HG02938 (cell line): ENCODE data around the gene GRM7.

Source experiments
- ATAC-seq: cut with Tn5 transposase; IDR thresholded peaks from one replicate; pipeline ENCODE4 v1.9.1; 2021; ENCODE audit warnings: mild to moderate bottlenecking, moderate library complexity; ENCODE audit not compliant: unreplicated experiment

The GRM7 gene

GRCh38 chr3:7112523-7113056, 251.7 kb downstream of the GRM7 start:
- ATAC-seq: no peak

GRCh38 chr3:7144697-7145308, 283.9 kb downstream of the GRM7 start:
- ATAC-seq: no peak

DNA sequence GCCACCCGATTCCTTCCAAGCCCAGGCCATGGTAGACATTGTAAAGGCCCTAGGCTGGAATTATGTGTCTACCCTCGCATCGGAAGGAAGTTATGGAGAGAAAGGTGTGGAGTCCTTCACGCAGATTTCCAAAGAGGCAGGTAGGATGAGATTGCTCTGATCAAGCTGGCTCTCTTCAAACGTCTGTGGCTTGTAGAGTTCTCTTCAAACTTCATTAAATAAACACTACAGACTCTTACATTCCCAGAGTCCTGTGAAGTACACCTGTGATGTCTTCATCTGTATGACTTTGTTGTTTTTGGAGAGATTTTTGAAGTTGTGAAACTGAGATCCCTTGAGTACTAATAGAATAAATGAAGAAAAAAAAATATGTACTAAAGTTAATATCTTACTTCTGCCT, 285.6 kb downstream of the GRM7 start:
- no peak for ATAC-seq

GRCh38 chr3:7158516-7158915, 297.6 kb downstream of the GRM7 start:
- ATAC-seq: no peak

DNA sequence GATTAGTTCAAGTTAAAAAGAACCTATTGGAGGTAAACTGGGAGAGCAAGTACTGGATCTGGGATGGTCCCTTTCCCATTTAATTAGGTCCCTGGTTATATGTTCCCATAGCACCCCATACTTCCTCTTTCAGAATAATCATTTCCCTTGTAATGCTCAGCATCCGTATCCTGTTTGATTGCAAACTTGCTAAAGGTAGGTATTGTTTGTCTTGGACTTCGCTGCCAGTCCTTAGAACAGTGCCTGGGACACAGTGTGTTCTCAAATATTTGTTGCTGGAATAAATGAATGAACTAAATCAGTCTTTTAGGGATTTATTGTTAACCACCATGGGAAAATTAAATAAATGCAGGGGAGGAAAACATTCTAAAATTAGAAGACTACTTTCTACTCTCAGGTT, 299.8 kb downstream of the GRM7 start:
- no peak for ATAC-seq

DNA sequence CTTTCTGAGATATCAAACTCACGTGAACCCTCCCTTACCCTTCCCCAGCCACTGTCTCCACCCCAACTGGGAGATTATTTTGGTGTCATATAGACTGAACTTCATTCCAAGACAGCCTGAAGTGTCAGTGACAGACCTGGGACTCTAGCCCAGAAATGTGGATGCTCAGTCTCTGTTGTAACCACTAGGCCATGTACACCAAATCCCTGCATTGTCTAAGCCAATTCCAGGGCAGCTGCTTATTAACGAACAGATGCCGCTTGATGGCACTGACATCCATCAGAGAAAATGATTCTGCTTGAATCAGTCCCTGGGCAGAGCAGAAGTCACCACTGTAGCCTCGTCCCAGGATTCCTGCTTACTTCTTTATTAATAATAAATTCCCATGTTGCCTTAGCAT, 305.5 kb downstream of the GRM7 start:
- no peak for ATAC-seq

DNA sequence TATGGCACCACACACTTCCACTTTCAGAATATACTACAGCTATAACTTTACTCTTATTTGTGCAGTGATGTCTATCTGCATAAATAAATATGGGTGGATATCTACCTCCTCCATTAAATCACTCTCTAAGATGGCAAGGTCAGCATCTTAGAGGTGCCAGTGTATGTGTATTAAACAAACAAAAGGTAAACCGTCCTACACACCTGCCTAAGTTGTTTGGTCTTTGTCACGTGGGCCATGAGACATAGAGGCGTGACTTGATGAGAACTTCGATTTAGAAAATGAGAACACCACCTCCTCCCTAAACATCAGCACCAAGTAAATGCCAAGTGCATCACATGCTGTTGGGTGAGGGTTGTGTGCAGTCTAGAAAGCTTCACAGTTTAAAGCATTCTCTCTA, 310.6 kb downstream of the GRM7 start:
- ATAC-seq: no peak

- no peak for ATAC-seq
Measured at GRCh38 chr3:7172996-7173395, 312.1 kb downstream of the GRM7 start.

- ATAC-seq: no peak
Measured at GRCh38 chr3:7188551-7188950, 327.6 kb downstream of the GRM7 start.

DNA sequence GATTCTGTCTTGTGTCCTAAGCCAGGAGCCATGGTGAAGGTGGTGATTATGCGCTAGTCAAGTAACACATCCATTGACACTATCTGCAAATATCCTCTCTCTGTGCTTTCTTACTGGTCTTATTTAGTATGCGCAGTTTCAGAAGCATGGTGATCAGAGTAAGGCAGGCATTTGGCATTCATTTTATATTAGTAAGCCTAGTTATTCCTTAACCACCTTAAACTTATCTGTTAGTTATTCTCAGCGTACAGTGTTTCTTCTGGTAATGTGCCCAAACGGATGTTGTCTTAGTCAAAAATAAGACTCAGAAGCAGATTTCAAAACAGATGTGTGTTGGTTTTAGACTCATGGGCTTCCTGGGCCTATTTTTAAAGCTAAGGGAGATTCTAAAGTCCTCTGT, 329.2 kb downstream of the GRM7 start:
- no peak for ATAC-seq

GRCh38 chr3:7193269-7193668, 332.4 kb downstream of the GRM7 start:
- ATAC-seq: no peak

GRCh38 chr3:7194071-7194835, 333.3 kb downstream of the GRM7 start:
- ATAC-seq: no peak

- no peak for ATAC-seq
Measured at GRCh38 chr3:7195934-7196333, 335.0 kb downstream of the GRM7 start.

DNA sequence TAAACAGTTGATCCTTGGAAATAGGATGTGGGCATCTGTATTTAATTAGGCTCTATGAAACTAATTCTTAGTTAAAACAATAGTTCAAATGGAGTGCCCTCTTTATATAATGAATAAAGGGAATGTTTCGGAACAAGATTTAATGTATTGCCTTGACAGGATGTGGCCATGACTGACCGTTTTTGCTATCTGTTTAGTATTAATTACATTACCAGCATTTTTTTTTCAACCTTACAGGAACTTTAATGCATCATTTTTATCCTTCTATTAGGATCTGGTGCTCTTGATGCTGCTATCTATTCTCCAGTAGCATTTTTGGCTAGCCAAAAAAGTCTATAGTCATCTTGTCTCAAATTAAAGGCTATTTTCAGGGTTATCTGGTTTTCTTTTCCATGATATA, 340.9 kb downstream of the GRM7 start:
- no peak for ATAC-seq

GRCh38 chr3:7203969-7204847, 343.3 kb downstream of the GRM7 start:
- peak; percentile 28 for ATAC-seq

DNA sequence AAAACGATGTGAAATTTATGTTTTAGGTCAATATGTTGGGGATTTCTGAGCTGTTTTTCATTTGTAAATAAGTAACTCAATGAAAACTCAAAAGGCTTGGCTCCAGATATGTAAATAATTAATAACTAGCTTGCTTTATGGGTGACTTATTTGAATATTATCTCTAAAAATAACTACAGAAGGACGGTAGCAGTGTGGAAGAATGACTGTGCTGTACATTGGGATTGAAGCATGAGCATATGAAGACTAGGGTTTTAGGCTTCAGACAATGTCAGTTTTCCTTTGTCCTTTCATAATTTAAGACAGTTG, 343.9 kb downstream of the GRM7 start:
- peak; percentile 31 for ATAC-seq

- peak; percentile 43 for ATAC-seq
Measured at GRCh38 chr3:7205535-7205934, 344.6 kb downstream of the GRM7 start.

DNA sequence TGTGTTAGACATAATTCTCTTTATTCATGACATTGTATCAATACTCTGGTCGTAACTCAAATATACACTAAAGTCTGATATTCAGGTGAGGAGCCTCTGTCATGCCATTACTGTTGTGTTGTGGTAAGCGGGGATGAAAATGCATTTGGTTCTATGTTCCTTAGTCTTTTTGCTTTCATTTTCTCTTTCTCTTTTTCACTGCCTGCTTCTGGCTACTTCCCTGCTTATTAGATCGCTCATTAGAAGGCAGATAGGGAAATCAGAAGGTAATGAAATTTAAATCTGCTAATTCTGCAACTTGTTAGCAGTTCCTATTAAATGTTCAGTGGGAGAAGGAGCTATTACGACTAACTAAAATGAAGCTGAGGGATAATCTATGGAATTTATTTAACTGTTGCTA, 345.0 kb downstream of the GRM7 start:
- peak; percentile 59 for ATAC-seq

DNA sequence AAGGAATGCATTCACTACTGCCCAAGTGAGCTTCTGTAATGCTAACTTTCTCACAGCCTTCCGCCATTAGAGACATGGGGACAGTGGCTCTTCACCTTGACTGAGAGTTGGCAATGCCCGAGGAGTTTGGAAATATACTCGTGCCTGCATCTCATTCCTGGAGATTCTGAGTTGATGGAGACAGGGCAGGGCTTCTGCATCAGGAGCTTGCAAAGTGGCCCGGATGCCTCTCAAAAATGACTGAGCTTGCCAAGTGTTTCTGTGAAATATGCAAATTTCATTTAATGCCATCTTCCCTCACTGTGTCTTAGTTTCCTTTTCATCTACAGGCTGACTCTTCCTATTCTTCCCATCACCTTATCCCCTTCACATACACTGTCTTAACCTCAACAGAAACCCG, 346.2 kb downstream of the GRM7 start:
- no peak for ATAC-seq

DNA sequence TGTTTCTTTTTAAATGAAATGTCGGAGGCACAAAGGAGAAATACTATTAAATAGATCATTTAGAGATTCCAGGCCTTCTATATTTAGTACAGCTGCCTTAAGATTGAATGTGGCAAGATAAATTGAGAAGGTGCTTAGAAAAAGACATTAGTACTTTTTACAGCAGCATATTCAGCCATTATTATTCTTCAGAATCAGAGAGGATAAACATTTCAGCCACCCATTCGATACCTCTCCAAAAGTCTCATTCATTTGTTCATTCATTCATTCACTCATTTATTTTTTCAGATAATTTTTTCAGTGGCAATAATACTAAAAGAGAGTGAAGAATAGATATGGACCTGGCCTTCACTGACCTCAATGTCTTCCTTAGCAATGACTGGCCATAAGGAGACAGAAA, 347.0 kb downstream of the GRM7 start:
- ATAC-seq: no peak

DNA sequence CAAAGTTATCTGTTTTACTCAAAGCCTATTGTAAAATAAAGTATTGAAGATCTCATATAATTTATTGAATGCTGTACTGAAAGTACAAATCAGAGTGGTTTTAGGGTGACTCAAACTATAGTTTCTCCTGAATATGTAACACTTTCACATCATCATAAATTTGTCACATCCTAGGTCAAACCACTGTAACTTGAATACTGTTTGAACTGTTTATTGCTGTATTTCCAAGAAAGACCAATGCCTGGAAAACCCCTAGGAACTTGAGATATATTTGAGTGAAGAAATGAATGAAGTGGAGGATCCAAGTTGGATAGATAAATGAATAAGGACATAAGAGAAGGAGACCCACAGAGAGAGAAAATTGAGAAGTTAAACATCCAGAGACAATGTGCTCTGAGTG, 348.2 kb downstream of the GRM7 start:
- peak; percentile 33 for ATAC-seq

- no peak for ATAC-seq
Measured at GRCh38 chr3:7211740-7212139, 350.8 kb downstream of the GRM7 start.
